ENCODE measurements around the gene PHC2. TPM values are rescaled to one million over a fixed set of nuclear protein-coding genes. Genes with fewer than 3 reads are reported as not detected.
A peak's percentile ranks its signal among the peaks of the same experiment; 100 is the strongest.

The PHC2 gene
- total and polyA plus RNA-seq, 2 of the 13 experiments (the other 11 are each of a cell fraction or from before 2014, with no cell fraction given): 52.5 to 84.9 TPM

DNA sequence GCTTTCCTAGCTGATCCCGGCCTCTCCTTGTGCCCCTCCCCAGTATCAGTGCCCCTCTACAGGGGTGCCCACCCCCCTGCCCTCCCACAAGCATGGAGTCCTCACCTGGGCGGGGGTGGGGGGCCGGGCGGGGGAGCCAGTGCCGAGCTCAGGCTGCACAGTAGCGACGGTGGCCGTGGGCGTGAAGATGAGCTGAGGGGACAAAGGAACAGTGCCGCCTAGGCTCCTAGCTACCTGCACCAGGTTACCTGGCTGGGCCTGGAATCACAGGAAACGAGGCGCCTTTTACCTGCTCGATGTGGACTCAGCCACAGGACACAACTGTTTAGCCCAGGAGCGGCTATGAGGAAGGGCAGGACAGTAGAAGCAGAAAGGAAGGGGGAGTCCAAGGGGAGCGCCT lies 62.5 kb downstream of the PHC2 start (continued):
- TF ChIP-seq ZNF333 (CRISPR knock-in tag; IDR thresholded peaks at IDR 0.05; ENCODE audit: borderline replicate concordance) (no peak), CREBL2 (CRISPR knock-in tag; IDR thresholded peaks at IDR 0.05; ENCODE audit: borderline replicate concordance) (no peak)

GRCh38 chr1:33367485-33368405 lies 63.1 kb downstream of the PHC2 start:
- H3K27me3 ChIP-seq (ENCODE audit: control insufficient read depth in 1 of 2, insufficient read depth in 2 of 2, low read length in 2 of 2): peaks cover 0 to 16% of the 10 kb centered on the region in 2 experiments; a peak in 3 of 5 replicates
- DNase-seq (ENCODE audit: low spot score) (peak; percentile 50), FAIRE-seq (peak; percentile 52), ATAC-seq (peak; percentile 78)
- H2AFZ ChIP-seq (ENCODE audit: low read length): no peak overlapping the region
- peaks cover 3% of the 10 kb centered on the region; the same call in 1 of the 2 replicates for H4K20me1 ChIP-seq (ENCODE audit: insufficient read depth, low read length)
- no peaks in the 10 kb centered on the region for H3K9me3 ChIP-seq (ENCODE audit: low read length)
- CTCF ChIA-PET (ENCODE audit: low intra/inter-chr PET ratio, low total read pairs): interaction anchor here (1.4 to 2.5 kb wide), 4 partner anchors 70 to 149 kb away, joined by 5 to 34 read pairs (median 12); no protein-coding TSS in a partner anchor
- no peaks in the 10 kb centered on the region for H3K79me2 ChIP-seq (ENCODE audit: insufficient read depth, low read length)
- no peaks in the 10 kb centered on the region for H3K36me3 ChIP-seq (replicated peaks in 1 of 2; ENCODE audit: control insufficient read depth in 1 of 2, insufficient read depth in 2 of 2, low read length in 2 of 2)
- in situ Hi-C loops (cut with HindIII; ENCODE audit: extremely low pct_ligation_motif_present, low pct_unique_long_range_greater_than_20kb) (loop anchor here (5.0 kb wide), 2 partner anchors 70 to 150 kb away; no protein-coding TSS in a partner anchor), intact Hi-C loops (cut with micrococcal nuclease; ENCODE audit: unreplicated experiment) (loop anchor here (1.0 to 10.0 kb wide), 3 partner anchors 72 to 253 kb away; no protein-coding TSS in a partner anchor)
- H3K9ac ChIP-seq (ENCODE audit: insufficient read depth, low read depth, low read length): no peak overlapping the region
- H3K4me2 ChIP-seq (ENCODE audit: low read depth, low read length): peak overlapping the region; percentile 61; the same call in 1 of the 2 replicates
- WGBS (ENCODE audit: low lambda C conversion rate): 20% methylated on average over 15 of the region's 23 CpGs
- no peak overlapping the region for H3K4me3 ChIP-seq (replicated peaks in 1 of 3; ENCODE audit: insufficient read depth in 1 of 3, low read depth in 2 of 3, low read length in 3 of 3)
- H3K4me1 ChIP-seq (ENCODE audit: insufficient read depth, low read length): peaks cover 51% of the 10 kb centered on the region
- H3K27ac ChIP-seq (ENCODE audit: extremely low read length, insufficient read depth, low read length): no peak overlapping the region
- BruUV-seq (replicated peaks): no TSS peak
- POLR2A ChIA-PET: interaction anchor here (0.6 kb wide), 1 partner anchor 17 kb away, joined by 3 read pairs; no protein-coding TSS in a partner anchor
- TF ChIP-seq ZFP36L1 (CRISPR knock-in tag; IDR thresholded peaks at IDR 0.05) (no peak), KDM2A (CRISPR knock-in tag; IDR thresholded peaks at IDR 0.05; ENCODE audit: borderline replicate concordance, low read depth) (0 out of 2 replicates have a peak, but pooled peaks have one; percentile 70), POGZ (CRISPR knock-in tag; IDR thresholded peaks at IDR 0.05) (no peak), ZNF687 (CRISPR knock-in tag; IDR thresholded peaks at IDR 0.05) (peak; percentile 32), ZNF747 (CRISPR knock-in tag; IDR thresholded peaks at IDR 0.05; ENCODE audit: borderline replicate concordance) (no peak), ZNF367 (CRISPR knock-in tag; IDR thresholded peaks at IDR 0.05; ENCODE audit: borderline replicate concordance) (no peak), SALL2 (CRISPR knock-in tag; IDR thresholded peaks at IDR 0.05) (0 out of 2 replicates have a peak, but pooled peaks have one; percentile 36), CENPX (CRISPR knock-in tag; IDR thresholded peaks at IDR 0.05) (no peak)

Measured in HepG2 (cell line).